SKM-1 (cell line): Measurements from ENCODE around the gene C1orf174.

Experiments used
- DNase-seq: peaks from one replicate; lab custom pipeline; 2025; ENCODE audit not compliant: unreplicated experiment; lab: John Stamatoyannopoulos, UW

C1orf174 gene

GRCh38 chr1:3900150-3900968 is at the start of gene C1orf174:
TSS of gene C1orf174 (minus strand) at chr1:3900272. CDS start at chr1:3900186, 86 bp downstream.
- DNase-seq: peak; percentile 83

- DNase-seq: no peak
These were observed 48.3 kb upstream of the C1orf174 start for GRCh38 chr1:3948344-3948743.

GRCh38 chr1:3945916-3946840 is 46.1 kb upstream of the C1orf174 start:
- no peak for DNase-seq

- DNase-seq: no peak
These were observed 45.1 kb upstream of the C1orf174 start for GRCh38 chr1:3945222-3945621.

GRCh38 chr1:3944578-3945125 is 44.6 kb upstream of the C1orf174 start:
- no peak for DNase-seq

- DNase-seq: no peak
These were observed 43.9 kb upstream of the C1orf174 start for GRCh38 chr1:3943806-3944577.

- DNase-seq: no peak
These were observed 43.0 kb upstream of the C1orf174 start for GRCh38 chr1:3943123-3943431.

GRCh38 chr1:3942416-3943122 is 42.5 kb upstream of the C1orf174 start:
- no peak for DNase-seq

- no peak for DNase-seq
These were observed 40.8 kb upstream of the C1orf174 start for GRCh38 chr1:3940754-3941345.

- DNase-seq: no peak
These were observed 40.1 kb upstream of the C1orf174 start for GRCh38 chr1:3940081-3940753.

- DNase-seq: no peak
These were observed 39.4 kb upstream of the C1orf174 start for GRCh38 chr1:3939242-3940080.

- no peak for DNase-seq
These were observed 32.3 kb upstream of the C1orf174 start for GRCh38 chr1:3932156-3932919.

GRCh38 chr1:3931007-3931912 is 31.2 kb upstream of the C1orf174 start:
- DNase-seq: no peak

- no peak for DNase-seq
These were observed 30.4 kb upstream of the C1orf174 start for GRCh38 chr1:3930301-3931006.

- no peak for DNase-seq
These were observed 29.1 kb upstream of the C1orf174 start for GRCh38 chr1:3929126-3929525.

- DNase-seq: no peak
These were observed 28.5 kb upstream of the C1orf174 start for GRCh38 chr1:3928586-3928985.
